Measurements from ENCODE around the gene THEMIS.

DNA sequence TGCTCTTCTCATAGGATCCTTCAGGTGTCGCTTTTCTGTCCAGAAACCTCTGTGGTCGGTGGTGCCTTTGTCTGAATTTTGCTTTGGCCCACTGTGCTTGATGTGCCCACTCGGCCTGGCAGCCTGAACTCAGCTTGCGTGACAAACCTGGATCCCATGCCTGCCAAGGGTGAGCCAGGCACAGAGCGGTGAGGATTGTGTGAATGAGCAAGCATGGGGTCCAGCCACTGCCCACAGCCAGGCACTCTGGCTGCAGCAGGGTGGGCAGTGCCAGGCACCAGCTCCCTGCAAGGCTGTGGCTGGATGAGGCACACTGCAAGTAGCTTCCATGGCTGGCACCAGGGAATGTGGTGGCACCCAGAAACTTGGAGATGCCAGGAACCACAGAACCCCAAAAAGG is 110.3 kb downstream of the THEMIS start:
- TF ChIP-seq POLR2A (IDR thresholded peaks at IDR 0.05): no peak
- TF ChIP-seq, protein P1, sequence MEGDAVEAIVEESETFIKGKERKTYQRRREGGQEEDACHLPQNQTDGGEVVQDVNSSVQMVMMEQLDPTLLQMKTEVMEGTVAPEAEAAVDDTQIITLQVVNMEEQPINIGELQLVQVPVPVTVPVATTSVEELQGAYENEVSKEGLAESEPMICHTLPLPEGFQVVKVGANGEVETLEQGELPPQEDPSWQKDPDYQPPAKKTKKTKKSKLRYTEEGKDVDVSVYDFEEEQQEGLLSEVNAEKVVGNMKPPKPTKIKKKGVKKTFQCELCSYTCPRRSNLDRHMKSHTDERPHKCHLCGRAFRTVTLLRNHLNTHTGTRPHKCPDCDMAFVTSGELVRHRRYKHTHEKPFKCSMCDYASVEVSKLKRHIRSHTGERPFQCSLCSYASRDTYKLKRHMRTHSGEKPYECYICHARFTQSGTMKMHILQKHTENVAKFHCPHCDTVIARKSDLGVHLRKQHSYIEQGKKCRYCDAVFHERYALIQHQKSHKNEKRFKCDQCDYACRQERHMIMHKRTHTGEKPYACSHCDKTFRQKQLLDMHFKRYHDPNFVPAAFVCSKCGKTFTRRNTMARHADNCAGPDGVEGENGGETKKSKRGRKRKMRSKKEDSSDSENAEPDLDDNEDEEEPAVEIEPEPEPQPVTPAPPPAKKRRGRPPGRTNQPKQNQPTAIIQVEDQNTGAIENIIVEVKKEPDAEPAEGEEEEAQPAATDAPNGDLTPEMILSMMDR (IDR thresholded peaks at IDR 0.05): no peak

Data from Peyer's patch (tissue), 4 donors.